ENCODE measurements around the gene YES1. TPM values are rescaled to one million over a fixed set of nuclear protein-coding genes. Genes with fewer than 3 reads are reported as not detected.
"Not testable (repeated sequence)": the region's sequence is repeated elsewhere in the genome, so short reads cannot be mapped to it uniquely, and the experiment has no call there.

The YES1 gene
- total and polyA plus RNA-seq, 8 donors: 10.7 to 35.2 (median 29.2) TPM

DNA sequence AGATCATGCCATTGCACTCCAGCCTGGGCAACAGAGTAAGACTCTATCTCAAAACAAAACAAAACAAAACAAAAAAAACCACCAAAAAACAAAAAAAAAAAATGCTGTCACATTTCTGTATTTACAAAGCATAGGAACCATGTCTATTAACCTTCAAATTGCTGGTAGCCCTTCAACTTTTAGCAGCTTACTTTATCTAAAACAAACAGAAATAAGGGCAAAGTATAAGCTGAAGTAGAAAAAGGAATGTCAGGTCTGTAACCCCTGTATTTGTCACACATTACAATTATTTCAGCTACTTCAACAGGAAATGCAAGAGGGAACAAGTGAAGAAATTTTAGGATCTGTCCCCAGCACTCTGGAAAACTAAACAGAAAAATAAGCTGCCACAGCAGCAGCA is 129.2 kb downstream of the YES1 start:
- Histone ChIP-seq H3K4me1 (peaks cover 4 to 6% (median 4%) of the 10 kb centered on the region in 3 donors), H3K4me3 (no peak overlapping the region), H3K9me3 (no peaks in the 10 kb centered on the region), H3K27ac (no peak overlapping the region), H3K36me3 (peaks cover 0 to 25% (median 7%) of the 10 kb centered on the region in 3 donors), H3K27me3 (no peaks in the 10 kb centered on the region)
- ATAC-seq: no peak
- no peak for DNase-seq
- TF ChIP-seq, protein P1, sequence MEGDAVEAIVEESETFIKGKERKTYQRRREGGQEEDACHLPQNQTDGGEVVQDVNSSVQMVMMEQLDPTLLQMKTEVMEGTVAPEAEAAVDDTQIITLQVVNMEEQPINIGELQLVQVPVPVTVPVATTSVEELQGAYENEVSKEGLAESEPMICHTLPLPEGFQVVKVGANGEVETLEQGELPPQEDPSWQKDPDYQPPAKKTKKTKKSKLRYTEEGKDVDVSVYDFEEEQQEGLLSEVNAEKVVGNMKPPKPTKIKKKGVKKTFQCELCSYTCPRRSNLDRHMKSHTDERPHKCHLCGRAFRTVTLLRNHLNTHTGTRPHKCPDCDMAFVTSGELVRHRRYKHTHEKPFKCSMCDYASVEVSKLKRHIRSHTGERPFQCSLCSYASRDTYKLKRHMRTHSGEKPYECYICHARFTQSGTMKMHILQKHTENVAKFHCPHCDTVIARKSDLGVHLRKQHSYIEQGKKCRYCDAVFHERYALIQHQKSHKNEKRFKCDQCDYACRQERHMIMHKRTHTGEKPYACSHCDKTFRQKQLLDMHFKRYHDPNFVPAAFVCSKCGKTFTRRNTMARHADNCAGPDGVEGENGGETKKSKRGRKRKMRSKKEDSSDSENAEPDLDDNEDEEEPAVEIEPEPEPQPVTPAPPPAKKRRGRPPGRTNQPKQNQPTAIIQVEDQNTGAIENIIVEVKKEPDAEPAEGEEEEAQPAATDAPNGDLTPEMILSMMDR (IDR thresholded peaks at IDR 0.05): no peak
- intact Hi-C loops (cut with DNase I): no loop called here
- no peak for FAIRE-seq

DNA sequence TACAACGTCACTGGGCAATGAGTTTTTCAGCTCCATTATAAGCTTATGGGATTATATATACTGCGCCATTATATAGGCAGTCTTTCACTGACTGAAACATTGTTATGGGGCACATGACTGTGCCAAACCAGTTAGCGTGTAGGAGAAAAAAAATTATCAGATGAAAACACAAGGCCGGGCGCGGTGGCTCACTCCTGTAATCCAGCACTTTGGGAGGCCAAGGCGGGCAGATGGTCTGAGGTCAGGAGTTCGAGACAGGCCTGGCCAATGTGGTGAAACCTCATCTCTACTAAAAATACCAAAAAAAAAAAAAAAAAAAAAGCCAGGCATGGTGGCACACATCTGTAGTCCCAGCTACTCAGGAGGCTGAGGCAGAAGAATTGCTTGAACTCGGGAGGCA is 129.6 kb downstream of the YES1 start:
- ATAC-seq; FAIRE-seq; H3K9me3 ChIP-seq; H3K4me1 ChIP-seq; intact Hi-C loops (cut with DNase I); H3K4me3 ChIP-seq; DNase-seq; H3K27me3 ChIP-seq; H3K27ac ChIP-seq: not testable (repeated sequence)
- 88 to 92% methylated on average over 9 of the region's 9 CpGs for WGBS, 2 donors
- H3K36me3 ChIP-seq: peaks cover 0 to 29% (median 7%) of the 10 kb centered on the region in 3 donors

DNA sequence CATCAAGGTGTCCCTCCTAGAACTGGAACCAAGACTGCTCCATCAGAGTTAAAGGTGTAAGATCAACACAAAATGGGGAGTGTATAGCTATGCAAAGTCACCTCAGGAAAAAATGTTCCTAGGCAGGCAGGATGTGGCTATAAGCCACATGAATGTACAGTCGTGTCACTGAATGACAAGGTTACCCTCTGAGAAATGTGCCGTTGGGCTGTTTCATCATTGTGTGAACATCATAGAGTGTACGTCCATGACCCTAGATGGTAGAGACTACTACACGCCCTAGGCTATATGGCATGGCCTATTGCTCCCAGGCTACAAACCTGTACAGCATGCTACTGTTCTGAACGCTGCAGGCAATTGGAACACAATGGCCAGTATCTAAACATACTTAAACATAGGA is 130.1 kb downstream of the YES1 start:
- intact Hi-C loops (cut with DNase I): no loop called here
- ATAC-seq: no peak
- no peak overlapping the region for H3K27ac ChIP-seq

DNA sequence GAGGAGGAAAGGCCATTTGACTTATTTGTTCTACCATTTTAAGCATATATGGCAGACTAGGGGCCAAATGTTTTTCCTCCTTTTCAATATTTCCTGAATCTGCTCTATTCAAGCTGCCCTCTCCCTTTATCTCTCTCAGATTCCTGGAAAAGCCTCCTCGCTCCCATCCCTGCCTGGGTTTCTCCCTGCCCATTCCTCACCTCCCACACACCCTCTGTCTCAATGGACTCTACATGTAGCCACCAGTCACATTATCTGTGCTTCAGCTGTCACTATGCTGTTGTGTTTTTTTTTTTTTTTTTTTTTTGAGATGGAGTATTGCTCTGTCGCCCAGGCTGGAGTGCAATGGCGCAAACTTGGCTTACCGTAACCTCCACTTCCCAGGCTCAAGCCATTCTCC is 131.7 kb downstream of the YES1 start:
- intact Hi-C loops (cut with DNase I): no loop called here
- 97 to 98% methylated on average over 4 of the region's 4 CpGs for WGBS, 2 donors
- FAIRE-seq: no peak

More for the DNA sequence above, 130.1 kb downstream of the YES1 start:
- FAIRE-seq (no peak), DNase-seq (no peak)
- H3K4me1 ChIP-seq: peaks cover 4 to 6% (median 4%) of the 10 kb centered on the region in 3 donors
- no peaks in the 10 kb centered on the region for H3K9me3 ChIP-seq
- no peak overlapping the region for H3K4me3 ChIP-seq
- TF ChIP-seq, protein P1 (IDR thresholded peaks at IDR 0.05): no peak
- no peaks in the 10 kb centered on the region for H3K27me3 ChIP-seq
- WGBS, 2 donors: 90 to 92% methylated on average over 5 of the region's 5 CpGs
- peaks cover 0 to 33% (median 10%) of the 10 kb centered on the region in 3 donors for H3K36me3 ChIP-seq

DNA sequence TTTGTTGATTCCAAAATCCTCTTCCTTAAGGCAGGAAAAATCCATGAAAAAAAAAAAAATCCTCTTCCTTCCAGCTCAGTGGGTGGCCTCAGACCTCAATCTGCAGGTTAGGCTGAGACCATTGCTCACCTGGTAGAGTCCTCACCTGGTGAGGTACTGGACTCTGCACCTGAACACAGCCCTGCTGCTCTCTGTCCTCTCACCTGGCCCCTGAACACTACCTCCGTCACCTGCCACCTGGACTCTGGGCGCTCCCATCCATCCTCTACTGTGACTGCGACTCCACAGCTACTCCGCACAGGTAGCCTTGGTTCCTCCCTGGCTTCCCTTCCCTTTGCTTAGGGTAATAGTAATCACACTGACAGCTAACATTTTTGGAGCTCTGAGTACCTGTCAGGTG is 132.5 kb downstream of the YES1 start:
- Histone ChIP-seq H3K4me1 (peaks cover 4 to 6% (median 4%) of the 10 kb centered on the region in 3 donors), H3K9me3 (no peaks in the 10 kb centered on the region)

More for the DNA sequence above, 131.7 kb downstream of the YES1 start:
- peaks cover 4 to 6% (median 4%) of the 10 kb centered on the region in 3 donors for H3K4me1 ChIP-seq
- H3K9me3 ChIP-seq: no peaks in the 10 kb centered on the region
- H3K4me3 ChIP-seq: no peak overlapping the region
- DNase-seq (no peak), ATAC-seq (no peak)
- H3K27ac ChIP-seq: no peak overlapping the region
- H3K27me3 ChIP-seq: no peaks in the 10 kb centered on the region
- peaks cover 0 to 44% (median 12%) of the 10 kb centered on the region in 3 donors for H3K36me3 ChIP-seq
- TF ChIP-seq, protein P1 (IDR thresholded peaks at IDR 0.05): no peak

More for the DNA sequence above, 132.5 kb downstream of the YES1 start:
- ATAC-seq (no peak), FAIRE-seq (no peak), DNase-seq (no peak)
- H3K27ac ChIP-seq: no peak overlapping the region
- no peaks in the 10 kb centered on the region for H3K27me3 ChIP-seq
- H3K36me3 ChIP-seq: peaks cover 0 to 52% (median 12%) of the 10 kb centered on the region in 3 donors
- no peak overlapping the region for H3K4me3 ChIP-seq
- TF ChIP-seq, protein P1 (IDR thresholded peaks at IDR 0.05): no peak
- 96 to 98% methylated on average over 4 of the region's 4 CpGs for WGBS, 2 donors
- intact Hi-C loops (cut with DNase I): no loop called here
